ENCODE results near the gene AP3S1.

- TF ChIP-seq CTCF (IDR thresholded peaks at IDR 0.05) = no peak
- TF ChIP-seq POLR2A (IDR thresholded peaks at IDR 0.05) = no peak
These were observed 22.9 kb upstream of the AP3S1 start for GRCh38 chr5:115818821-115819220.

Data from right lobe of liver (tissue), 4 donors.